ENCODE measurements around the gene CCDC71L.

CCDC71L gene

GRCh38 chr7:106658316-106659165, 2.4 kb downstream of the CCDC71L start:
- DNase-seq, result no peak

- DNase-seq, result no peak
These were observed 3.6 kb downstream of the CCDC71L start for GRCh38 chr7:106657085-106657991.

GRCh38 chr7:106655703-106656498, 5.1 kb downstream of the CCDC71L start:
- DNase-seq, result no peak

DNA sequence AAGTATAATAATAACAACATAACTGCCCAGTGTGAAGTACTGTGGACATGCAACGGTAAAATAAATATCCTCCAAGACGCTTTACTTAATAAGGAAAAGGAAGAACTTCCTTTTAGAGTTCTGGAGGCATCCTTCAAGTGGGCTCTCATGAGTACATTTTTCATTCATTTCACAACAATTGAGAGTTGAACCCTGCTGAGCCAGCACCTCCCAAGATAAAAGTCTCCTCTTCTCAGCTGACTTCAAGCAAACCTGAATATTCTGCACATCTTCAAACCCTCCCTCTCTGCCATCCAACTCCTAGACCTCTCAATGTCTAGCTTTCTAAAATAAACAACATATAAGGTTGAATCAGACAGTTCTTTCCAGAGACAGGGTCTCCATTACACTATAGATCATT, 7.5 kb downstream of the CCDC71L start:
- DNase-seq, result no peak

DNA sequence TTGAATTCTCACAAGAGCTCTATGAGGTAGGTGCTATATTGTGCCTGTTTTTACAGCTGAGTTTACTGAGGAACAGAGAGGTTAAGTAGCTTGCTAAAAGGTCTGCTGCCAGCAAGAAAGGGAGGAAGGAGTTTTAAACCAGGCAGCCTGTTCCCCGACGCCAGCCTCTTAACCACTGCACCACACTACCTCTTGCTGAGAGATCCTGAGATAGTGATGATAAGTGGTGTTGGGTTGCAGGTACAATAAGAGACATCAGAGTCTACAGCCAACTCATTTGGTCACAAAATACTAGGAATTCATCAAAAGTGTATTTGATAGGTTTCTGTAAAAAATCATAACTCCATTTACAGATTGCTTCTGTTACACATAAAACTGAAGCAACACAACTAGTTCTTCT, 8.0 kb downstream of the CCDC71L start:
- no peak for DNase-seq

DNA sequence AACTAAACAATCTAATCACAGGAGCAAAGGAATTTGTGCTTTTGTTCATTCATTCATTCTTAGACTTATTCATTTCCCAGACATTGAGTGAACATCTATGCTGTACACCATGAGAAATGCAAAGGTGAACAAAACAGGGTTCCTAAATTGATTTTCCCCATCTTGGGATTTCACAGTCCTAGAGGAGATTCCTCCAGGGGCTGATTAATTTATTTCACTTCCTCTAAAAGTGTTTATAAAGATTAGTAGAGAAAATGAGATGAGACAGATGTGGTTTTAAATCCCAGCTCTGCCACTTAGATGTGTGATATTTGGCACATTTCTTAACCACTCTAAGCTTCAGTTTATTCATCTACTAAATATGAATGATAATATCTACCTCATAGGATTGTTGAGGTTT, 8.9 kb downstream of the CCDC71L start:
- DNase-seq, result no peak

GRCh38 chr7:106646256-106646655, 14.7 kb downstream of the CCDC71L start:
- DNase-seq, result no peak

DNA sequence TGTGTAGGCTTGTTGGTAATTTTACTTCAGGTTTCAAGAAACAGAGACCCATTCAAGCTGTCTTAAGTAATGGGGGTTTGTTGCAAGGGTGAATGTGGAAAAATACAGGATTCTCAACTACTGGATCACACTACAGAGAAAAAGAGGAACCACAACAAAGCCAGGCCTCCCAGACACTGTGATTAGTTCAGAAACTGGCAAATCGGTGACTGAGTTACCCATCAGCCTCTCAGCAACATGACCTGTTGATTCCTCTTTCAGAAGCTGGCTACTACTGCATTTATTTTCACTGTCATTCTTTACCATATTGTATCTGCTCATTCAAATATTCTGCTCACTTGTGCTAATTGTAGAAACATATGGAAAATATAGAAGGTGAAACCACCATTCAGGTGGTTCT, 16.0 kb downstream of the CCDC71L start:
- no peak for DNase-seq

- DNase-seq, result no peak
These were observed 17.6 kb downstream of the CCDC71L start for GRCh38 chr7:106643216-106644000.

DNA sequence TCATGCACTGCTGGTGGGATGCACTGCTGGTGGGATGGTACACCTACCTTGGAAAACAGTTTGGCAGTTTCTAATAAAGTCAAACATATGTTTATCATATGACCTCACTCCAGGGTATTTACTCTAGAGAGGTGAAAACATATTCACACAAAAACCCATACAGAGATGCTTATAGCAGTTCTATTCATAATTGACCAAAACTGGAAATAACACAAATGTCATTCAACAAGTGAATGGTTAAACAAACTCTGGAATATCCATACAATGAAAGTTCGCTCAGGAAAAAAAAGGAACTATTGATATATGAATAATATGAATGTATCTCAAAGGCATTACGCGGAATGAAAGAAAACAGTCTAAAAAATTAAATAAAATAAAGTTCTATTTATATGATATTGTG, 19.5 kb downstream of the CCDC71L start:
- no peak for DNase-seq

GRCh38 chr7:106640368-106641141, 20.4 kb downstream of the CCDC71L start:
- DNase-seq, result no peak

DNA sequence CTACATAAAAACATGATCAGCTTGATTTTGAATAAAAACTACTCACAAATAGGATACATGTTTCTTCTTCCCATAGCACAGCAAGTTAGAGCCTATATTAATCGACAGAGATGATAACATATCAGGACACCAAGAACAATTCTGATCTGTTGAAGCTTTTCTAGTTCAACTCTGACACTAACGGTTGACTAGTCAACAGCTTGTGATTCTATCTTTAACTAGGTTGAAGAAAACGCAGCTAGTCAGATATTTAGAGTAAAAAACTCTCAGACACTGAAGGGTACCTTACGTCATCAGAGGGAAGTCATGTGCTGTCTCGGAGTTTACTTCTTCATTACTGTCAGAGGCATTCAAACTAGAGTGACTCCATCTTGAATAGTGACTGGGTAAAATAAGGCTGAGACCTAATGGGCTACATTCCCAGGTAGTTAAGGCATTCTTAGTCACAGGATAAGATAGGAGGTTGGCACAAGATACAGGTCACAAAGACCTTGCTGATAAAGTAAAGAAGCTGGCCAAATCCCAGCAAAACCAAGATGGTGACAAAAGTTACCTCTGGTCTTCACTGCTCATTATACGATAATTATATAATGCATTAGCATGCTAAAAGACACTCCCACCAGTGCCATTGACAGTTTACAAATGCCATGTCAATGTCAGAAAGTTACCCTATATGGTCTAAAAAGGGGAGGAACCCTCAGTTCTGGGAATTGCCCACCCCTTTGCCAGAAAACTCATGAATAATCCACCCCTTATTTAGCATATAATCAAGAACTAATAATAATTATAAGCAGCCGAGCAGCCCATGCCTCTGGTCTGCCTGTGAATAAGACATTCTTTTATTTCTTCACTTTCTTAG, 21.3 kb downstream of the CCDC71L start:
- DNase-seq, result no peak

DNA sequence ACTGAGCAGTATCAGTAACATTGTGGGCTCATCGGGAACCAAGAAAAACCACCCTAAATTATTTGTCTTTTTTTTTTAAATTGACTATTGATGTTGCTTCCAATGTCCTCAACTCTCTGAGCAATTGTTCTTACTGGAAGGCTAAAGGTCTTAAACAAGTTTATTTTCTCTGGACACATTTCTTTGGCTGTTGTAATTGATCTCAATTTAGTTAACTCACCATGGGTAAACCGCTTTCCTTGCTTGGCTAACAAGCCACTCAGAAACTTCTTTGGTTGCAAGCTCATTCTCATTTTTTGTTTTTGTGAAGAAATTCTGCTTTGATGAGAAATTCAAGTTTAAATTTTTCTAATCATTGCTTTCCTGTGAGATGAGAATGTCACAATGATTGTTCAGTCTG, 25.5 kb downstream of the CCDC71L start:
- no peak for DNase-seq

GRCh38 chr7:106634958-106635357, 26.0 kb downstream of the CCDC71L start:
- DNase-seq, result no peak

GRCh38 chr7:106630648-106631047, 30.3 kb downstream of the CCDC71L start:
- no peak for DNase-seq

DNA sequence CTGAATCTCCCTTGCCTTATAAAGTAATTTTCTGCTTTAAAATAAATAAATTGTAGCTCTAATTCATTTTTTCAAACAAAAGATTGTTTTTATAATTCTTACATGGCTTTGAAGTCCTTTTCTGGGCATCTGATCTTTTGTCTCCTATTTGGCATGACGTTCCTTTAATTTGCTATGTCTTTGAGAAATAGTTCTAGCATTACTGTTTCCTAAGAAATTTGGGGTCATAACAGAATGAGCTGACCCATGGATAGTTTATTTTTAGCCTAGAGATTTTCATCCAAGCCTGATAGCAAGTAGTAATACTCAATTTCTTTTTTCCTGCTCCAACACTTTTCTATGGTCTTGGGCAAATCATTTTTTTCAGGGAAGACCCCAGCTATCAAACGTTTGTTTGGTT, 31.4 kb downstream of the CCDC71L start:
- DNase-seq, result no peak

DNA sequence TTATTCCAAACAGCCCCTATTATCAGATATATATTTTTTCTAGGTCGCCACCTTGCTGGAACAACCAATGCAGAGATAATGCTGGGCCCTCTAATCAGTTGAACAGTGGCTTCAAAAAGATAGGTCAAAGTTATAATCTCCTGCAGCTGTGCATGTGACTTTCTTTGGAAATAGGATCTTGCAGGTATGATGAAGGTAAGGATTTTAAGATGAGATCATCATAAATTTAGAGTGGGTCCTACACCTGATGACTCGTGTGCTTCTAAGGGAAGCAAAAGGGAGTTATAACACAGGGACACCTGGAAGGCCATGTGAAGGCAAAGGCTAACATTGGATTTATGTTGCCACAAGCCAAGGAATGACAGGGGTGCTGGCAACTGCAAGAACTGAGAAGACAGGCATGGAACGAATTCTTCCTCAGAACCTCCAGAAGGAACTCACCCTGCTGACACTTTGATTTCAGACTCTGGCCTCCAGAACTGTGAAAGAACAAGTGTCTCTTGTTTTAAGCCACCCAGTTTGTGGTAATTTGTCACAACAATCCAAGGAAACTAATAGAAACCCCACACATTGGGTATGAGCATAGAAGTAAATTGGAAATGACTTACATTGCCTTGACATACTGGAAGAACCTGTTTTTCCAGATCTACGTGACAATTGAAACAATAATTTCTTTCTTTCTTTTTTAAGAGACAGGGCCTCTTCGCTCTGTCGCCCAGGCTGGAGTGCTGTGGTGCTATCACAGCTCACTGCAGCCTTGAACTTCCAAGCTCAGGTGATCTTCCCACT, 34.4 kb downstream of the CCDC71L start:
- DNase-seq, result peak; percentile 17

DNA sequence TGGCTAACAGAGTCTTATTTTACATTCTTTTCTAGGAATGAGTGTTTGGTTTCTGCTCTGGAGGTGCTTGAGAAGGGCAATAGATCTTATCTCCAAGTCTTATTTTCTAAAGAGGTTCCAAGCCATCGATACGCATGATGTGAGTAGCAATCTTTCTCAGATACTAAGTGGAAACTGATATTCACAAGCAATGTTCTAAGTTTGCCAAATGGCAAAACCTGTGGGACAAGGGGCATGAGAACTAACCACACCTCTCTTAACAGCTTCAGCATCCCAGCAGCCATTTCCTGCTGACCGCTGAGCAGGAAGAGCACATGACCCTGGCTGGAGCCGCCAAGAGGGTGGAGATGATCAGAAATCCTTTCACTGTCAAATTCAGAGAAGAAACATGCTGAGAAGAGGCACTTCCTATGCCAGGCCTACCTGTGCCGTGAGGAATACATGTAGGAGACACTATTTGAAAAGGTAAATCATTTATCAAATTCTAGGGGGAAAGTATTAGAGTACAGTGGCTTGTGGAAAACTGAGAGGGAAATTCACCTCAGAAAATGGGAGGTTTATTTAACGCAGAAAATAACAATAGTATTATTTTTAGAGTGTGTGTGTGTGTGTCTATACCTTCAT, 35.2 kb downstream of the CCDC71L start:
- peak; percentile 10 for DNase-seq

- no peak for DNase-seq
These were observed 37.1 kb downstream of the CCDC71L start for GRCh38 chr7:106623853-106624252.
